Loucy (cell line): Measurements from ENCODE around the gene MTFR1L.
A peak's percentile ranks its signal among the peaks of the same experiment; 100 is the strongest.

Experiments used
- H2AFZ ChIP-seq: fragments of 200-600 bp; sonication (generic); 2 replicates; pipeline ENCODE4 v1.6.0; 2016; ENCODE audit warnings: antibody characterized with exemption, mild to moderate bottlenecking, low read length, moderate library complexity
- H3F3A ChIP-seq: fragments of 200-600 bp; 2 replicates; pipeline ENCODE4 v1.6.0; 2016; ENCODE audit warnings: antibody characterized with exemption, low read depth, mild to moderate bottlenecking
- H3K27me3 ChIP-seq: fragments of 200-600 bp; sonication (generic); 2 replicates; pipeline ENCODE4 v1.6.1; 2014; ENCODE audit warnings: low read length, mild to moderate bottlenecking; ENCODE audit not compliant: insufficient read depth, poor library complexity, severe bottlenecking
- H3K36me3 ChIP-seq: fragments of 200-600 bp; sonication (generic); 2 replicates; pipeline ENCODE4 v1.6.1; 2016; ENCODE audit warnings: low read length; ENCODE audit not compliant: insufficient read depth
- H3K4me1 ChIP-seq: fragments of 200-600 bp; sonication (generic); 2 replicates; pipeline ENCODE4 v1.5.1; 2014; ENCODE audit warnings: low read length, mild to moderate bottlenecking; ENCODE audit not compliant: insufficient read depth, poor library complexity, severe bottlenecking
- H3K4me2 ChIP-seq: fragments of 200-600 bp; sonication (generic); 2 replicates; pipeline ENCODE4 v1.6.0; 2014; ENCODE audit warnings: antibody characterized with exemption, low read length, low read depth, mild to moderate bottlenecking; ENCODE audit not compliant: poor library complexity, severe bottlenecking
- H3K4me3 ChIP-seq: fragments of 200-600 bp; sonication (generic); 2 replicates; pipeline ENCODE4 v1.5.1; 2014; ENCODE audit warnings: low read length, mild to moderate bottlenecking, mixed read lengths; ENCODE audit not compliant: poor library complexity, severe bottlenecking
- H3K79me2 ChIP-seq: fragments of 200-600 bp; sonication (generic); 2 replicates; pipeline ENCODE4 v1.6.1; 2014; ENCODE audit warnings: low read length; ENCODE audit not compliant: insufficient read depth
- H3K9ac ChIP-seq: fragments of 200-600 bp; sonication (generic); 2 replicates; pipeline ENCODE4 v1.6.0; 2014; ENCODE audit warnings: mild to moderate bottlenecking, low read depth, low read length, moderate library complexity; ENCODE audit not compliant: poor library complexity, severe bottlenecking
- H3K9me2 ChIP-seq: fragments of 200-600 bp; sonication (generic); replicated peaks from 2 replicates; pipeline ENCODE4 v1.6.1; 2016; ENCODE audit warnings: low read depth, low read length, mixed read lengths
- H3K9me3 ChIP-seq: fragments of 200-600 bp; sonication (generic); 2 replicates; pipeline ENCODE4 v1.6.1; 2014; ENCODE audit warnings: mild to moderate bottlenecking, antibody characterized with exemption, low read length, low read depth; ENCODE audit not compliant: insufficient read depth
- H4K20me1 ChIP-seq: fragments of 200-600 bp; sonication (generic); 2 replicates; pipeline ENCODE4 v1.6.0; 2014; ENCODE audit warnings: antibody characterized with exemption, low read length, mild to moderate bottlenecking; ENCODE audit not compliant: insufficient read depth, poor library complexity, severe bottlenecking
- CTCF ChIP-seq: fragments of 200-600 bp; sonication (generic); conservative IDR thresholded peaks from 2 replicates; pipeline ENCODE4 v1.5.1; 2014; ENCODE audit warnings: mild to moderate bottlenecking, antibody characterized with exemption, low read length
- EZH2phosphoT487 ChIP-seq: fragments of 200-600 bp; IDR thresholded peaks from 2 replicates; pipeline ENCODE4 v1.6.1; 2018; ENCODE audit warnings: antibody characterized with exemption, mild to moderate bottlenecking, moderate library complexity, borderline replicate concordance

Gene MTFR1L

GRCh38 chr1:25810341-25811299 is 9.1 kb upstream of the MTFR1L start:
- Histone ChIP-seq H2AFZ (peak overlapping the region; percentile 73; the same call in 1 of the 2 replicates), H3K4me2 (no peak overlapping the region), H3K79me2 (no peaks in the 10 kb centered on the region), H3K9me3 (no peaks in the 10 kb centered on the region), H3K27me3 (no peaks in the 10 kb centered on the region), H3F3A (no peaks in the 10 kb centered on the region), H3K4me1 (peaks cover 2% of the 10 kb centered on the region), H3K9ac (no peak overlapping the region), H3K4me3 (no peak overlapping the region), H4K20me1 (no peaks in the 10 kb centered on the region), H3K36me3 (no peaks in the 10 kb centered on the region), H3K9me2 (no peaks in the 10 kb centered on the region)
- TF ChIP-seq EZH2phosphoT487 = no peak
- TF ChIP-seq CTCF = peak; percentile 95

DNA sequence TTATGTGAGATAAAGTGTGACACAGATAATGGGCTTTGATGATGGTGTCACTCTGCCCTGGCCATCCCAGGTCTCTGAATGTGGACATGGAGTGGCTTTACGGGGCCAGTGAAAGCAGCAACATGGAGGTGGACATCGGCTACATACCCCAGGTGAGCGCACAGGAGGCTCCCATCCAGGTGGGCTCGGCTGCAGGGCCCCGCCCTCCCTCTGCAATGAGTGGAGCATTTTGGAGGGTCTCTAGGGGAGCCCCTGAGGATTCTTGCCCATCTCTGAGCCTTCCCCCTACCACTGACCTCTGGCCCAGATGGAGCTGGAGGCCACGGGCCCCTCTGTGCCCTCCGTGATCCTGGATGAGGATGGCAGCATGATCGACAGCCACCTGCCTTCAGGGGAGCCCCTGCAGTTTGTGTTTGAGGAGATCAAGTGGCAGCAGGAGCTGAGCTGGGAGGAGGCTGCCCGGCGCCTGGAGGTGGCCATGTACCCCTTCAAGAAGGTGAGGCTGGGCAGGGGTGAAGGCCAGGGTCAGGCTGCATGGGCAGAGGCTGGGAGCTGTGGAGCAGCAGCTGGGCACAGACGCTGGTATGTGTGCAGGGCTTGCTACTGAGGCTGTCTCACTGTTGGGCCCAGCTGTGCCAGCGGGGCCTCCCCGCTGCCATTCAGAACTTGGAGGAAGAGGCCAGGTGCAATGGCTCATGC is 8.2 kb upstream of the MTFR1L start:
- no peaks in the 10 kb centered on the region for H4K20me1 ChIP-seq
- H3K79me2 ChIP-seq = no peaks in the 10 kb centered on the region
- no peak overlapping the region for H2AFZ ChIP-seq
- no peak overlapping the region for H3K4me3 ChIP-seq
- no peaks in the 10 kb centered on the region for H3K36me3 ChIP-seq
- H3K27me3 ChIP-seq = no peaks in the 10 kb centered on the region
- H3K9me3 ChIP-seq = no peaks in the 10 kb centered on the region
- no peak overlapping the region for H3K9ac ChIP-seq
- no peaks in the 10 kb centered on the region for H3F3A ChIP-seq
- no peak for TF ChIP-seq CTCF
- TF ChIP-seq EZH2phosphoT487 = no peak
- no peaks in the 10 kb centered on the region for H3K9me2 ChIP-seq
- peaks cover 2% of the 10 kb centered on the region for H3K4me1 ChIP-seq
- H3K4me2 ChIP-seq = no peak overlapping the region

DNA sequence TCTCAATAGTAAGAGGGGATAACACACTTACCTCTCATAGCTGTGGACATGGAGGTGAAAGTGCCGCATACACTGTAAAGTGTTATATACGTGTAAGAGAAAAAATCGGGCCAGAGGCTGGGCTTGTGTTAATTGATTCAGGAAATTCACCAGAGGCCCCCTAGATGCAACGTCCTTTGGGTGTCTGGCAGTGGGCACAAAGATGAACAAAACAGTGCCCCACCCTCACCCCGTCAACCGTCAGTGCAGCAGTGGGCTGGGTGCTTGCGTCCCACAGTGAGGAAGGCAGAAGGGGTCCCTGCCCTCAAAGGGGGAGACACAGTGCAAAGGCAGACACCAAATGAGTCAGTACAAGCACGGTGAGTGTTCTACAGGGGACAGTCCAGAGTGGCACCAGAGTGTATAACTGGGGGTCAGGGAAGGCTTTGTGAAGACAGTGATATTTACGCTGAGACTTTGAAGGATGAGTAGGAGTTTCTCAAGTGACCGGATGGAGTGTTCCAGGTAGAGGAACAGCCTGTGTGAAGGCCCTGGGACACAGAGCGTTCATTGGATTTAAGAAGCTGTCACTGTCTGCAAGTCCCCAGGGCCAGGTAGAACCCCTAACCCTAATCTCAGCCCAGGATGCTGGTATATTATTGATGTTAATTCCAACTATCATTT is 6.6 kb upstream of the MTFR1L start:
- H3K9me2 ChIP-seq = no peaks in the 10 kb centered on the region
- H3K4me1 ChIP-seq = peaks cover 2% of the 10 kb centered on the region
- H3K4me3 ChIP-seq = no peak overlapping the region
- H3K9me3 ChIP-seq = no peaks in the 10 kb centered on the region
- H3K79me2 ChIP-seq = no peaks in the 10 kb centered on the region
- no peak for TF ChIP-seq EZH2phosphoT487
- no peak for TF ChIP-seq CTCF
- H4K20me1 ChIP-seq = no peaks in the 10 kb centered on the region
- no peak overlapping the region for H3K4me2 ChIP-seq
- no peaks in the 10 kb centered on the region for H3K36me3 ChIP-seq
- no peak overlapping the region for H2AFZ ChIP-seq
- H3K9ac ChIP-seq = no peak overlapping the region
- H3K27me3 ChIP-seq = no peaks in the 10 kb centered on the region
- no peaks in the 10 kb centered on the region for H3F3A ChIP-seq
